ENCODE measurements around the gene MYH11. TPM values are rescaled to one million over a fixed set of nuclear protein-coding genes. Genes with fewer than 3 reads are reported as not detected.

MYH11 gene
- total RNA-seq, 4 donors from 2014 or later = 22.4 to 206 (median 26.8) TPM

DNA sequence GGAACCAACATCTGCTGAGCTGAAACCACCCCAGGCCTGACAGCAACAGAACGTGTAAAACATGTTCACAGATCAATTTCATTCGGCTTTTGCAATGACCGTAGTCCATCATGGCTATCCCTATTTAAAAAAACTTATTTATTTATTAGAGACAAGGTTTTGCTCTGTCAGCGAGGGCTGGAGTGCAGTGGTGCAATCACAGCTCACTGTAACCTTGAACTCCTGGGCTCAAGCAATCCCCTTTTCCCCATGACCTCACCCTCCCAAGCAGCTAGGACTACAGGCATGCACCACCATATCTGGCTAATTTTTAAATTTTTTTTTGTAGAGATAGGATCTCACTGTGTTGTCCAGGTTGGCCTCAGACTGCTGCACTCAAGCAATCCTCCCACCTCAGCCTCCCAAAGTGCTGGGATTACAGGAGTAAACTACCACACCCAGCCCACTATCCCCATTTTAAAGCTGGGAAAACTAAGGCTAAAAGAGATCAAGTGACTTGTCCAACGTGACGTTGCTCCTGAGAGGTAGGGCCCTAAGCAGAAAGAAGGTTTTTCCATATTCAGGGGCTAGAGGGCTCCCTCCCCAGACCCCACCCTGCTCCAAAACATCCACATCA is 77.7 kb downstream of the MYH11 start:
- ATAC-seq (ENCODE audit: low FRiP score) (no peak), DNase-seq (ENCODE audit: low spot score) (no peak)
- TF ChIP-seq, protein P1, sequence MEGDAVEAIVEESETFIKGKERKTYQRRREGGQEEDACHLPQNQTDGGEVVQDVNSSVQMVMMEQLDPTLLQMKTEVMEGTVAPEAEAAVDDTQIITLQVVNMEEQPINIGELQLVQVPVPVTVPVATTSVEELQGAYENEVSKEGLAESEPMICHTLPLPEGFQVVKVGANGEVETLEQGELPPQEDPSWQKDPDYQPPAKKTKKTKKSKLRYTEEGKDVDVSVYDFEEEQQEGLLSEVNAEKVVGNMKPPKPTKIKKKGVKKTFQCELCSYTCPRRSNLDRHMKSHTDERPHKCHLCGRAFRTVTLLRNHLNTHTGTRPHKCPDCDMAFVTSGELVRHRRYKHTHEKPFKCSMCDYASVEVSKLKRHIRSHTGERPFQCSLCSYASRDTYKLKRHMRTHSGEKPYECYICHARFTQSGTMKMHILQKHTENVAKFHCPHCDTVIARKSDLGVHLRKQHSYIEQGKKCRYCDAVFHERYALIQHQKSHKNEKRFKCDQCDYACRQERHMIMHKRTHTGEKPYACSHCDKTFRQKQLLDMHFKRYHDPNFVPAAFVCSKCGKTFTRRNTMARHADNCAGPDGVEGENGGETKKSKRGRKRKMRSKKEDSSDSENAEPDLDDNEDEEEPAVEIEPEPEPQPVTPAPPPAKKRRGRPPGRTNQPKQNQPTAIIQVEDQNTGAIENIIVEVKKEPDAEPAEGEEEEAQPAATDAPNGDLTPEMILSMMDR (IDR thresholded peaks at IDR 0.05) = no peak

DNA sequence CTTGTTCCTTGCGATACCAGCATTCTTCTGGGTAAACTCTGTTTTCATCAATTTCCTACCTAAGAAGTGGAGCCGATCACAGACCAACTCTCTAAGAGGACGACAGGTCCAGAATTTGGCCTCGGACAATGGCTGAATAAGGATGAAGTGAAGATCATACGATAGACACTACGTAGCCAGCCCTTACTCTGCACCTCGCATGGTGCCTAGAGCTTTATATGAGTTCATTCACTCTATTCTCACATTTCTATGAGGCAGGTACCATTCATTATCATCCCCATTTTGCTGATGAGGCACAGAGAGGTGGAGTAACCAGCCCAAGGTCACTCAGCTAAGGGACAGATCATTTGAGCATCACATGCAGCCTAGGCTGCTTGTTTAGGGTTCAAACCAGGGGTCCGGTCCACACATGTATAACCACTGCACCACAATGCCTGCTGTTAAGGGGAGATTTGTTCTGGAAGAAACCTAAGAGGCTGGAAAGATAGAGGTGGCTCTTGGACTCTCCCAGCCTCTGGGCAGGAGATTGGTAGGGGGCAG is 78.6 kb downstream of the MYH11 start:
- ATAC-seq (ENCODE audit: low FRiP score) (no peak), DNase-seq (ENCODE audit: low spot score) (no peak)
- TF ChIP-seq, protein P1 (IDR thresholded peaks at IDR 0.05) = no peak

DNA sequence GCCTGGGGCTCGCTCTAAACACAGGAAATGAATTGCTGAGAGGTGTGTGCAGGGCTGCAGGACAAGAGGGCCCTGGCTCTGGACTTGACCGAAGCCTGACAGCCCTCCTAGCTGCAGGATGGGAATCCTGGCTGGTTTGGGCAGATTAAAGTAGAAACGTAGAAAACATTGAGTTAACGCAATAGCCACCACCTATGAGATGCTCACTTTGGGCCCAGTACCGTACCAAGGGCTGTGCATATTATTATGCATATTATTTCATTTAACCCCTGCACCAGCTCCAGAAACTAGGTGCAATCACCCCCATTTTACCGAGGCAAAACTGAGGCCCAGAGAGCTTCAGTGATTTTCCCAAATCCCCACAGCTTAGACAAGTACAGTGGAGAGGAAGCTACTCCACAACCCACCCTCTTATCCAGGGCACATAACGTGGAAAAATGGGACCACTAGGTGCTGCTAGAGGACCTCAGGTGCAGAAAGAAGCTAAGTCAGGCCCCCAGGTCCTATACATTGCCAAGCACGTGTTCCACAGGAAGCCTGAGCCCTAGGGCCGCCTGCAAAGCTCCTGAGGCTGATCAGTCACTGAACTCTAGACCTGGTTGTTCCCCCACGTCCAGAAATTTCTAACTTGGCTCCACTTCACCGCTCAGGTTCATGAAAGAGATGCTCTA is 79.2 kb downstream of the MYH11 start:
- DNase-seq (ENCODE audit: low spot score) (no peak), ATAC-seq (ENCODE audit: low FRiP score) (no peak)
- TF ChIP-seq, protein P1 (IDR thresholded peaks at IDR 0.05) = no peak

DNA sequence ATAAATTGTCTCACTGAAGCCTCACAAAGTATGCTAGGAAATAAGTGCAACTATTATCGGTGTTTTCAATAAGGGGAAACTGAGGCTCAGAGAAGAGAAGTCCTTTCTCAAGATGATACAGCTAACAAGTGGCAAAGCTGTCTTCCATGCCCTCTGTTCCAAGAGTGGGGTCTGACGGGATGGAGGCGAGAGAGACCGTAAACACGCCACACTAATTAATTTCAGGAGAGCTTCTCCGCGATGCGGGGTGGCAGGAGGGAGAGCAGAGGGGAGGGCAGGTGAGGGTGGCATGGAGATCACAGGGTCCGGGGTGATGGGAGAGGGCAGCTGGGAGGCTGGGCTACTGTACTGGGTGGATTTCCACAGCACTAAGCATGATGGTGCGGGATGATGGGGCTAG is 80.3 kb downstream of the MYH11 start:
- DNase-seq (ENCODE audit: low spot score) (no peak), ATAC-seq (ENCODE audit: low FRiP score) (no peak)
- TF ChIP-seq, protein P1 (IDR thresholded peaks at IDR 0.05) = no peak

DNA sequence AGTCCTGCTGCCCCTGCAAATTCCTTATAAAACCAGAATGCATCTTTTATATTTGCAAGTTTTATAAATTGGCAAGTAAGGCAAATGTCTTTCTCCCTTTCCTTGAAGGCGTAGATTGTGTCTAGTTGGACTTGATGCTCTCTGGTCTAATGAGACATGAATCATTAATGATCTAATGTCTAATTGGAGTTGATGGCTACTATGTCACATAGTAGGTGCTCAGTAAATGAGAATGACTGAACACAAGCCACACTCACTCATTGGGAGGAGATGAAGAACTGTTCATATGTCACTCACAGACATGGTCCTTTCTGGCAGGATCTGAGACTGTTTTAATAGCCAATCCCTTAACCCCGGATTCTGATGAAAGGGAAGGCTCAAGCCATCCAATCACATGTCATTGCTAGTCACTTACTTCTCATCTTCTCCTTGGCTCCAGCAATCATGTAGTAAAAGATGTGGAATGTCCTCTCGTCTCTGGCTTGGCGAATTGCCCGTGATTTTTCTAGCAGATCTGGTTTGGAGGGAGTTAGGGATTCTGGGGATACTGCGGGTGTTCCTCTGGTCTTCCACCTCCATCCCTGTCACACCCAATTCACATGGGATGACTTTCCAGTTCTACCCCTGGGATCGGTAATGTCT is 81.0 kb downstream of the MYH11 start:
- ATAC-seq (ENCODE audit: low FRiP score) (no peak), DNase-seq (ENCODE audit: low spot score) (no peak)
- TF ChIP-seq, protein P1 (IDR thresholded peaks at IDR 0.05) = no peak

DNA sequence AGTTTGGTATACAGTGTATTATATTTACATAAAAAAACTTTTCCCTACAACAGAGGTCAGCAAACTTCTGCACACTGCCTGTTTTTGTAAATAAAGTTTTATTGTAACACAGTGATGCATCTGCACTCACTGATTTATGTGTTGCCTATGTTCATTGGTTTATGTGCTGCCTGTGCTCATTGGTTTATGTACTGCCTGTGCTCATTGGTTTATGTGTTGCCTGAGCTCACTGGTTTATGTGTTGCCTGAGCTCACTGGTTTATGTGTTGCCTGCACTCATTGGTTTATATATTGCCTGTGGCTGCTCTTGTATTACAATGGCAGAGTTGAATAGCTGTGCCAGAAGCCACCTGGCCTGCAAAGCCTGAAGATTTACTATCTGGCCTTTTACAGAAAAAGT is 81.6 kb downstream of the MYH11 start:
- ATAC-seq (ENCODE audit: low FRiP score) (no peak), DNase-seq (ENCODE audit: low spot score) (no peak)
- TF ChIP-seq, protein P1 (IDR thresholded peaks at IDR 0.05) = no peak

Data from omental fat pad (tissue), 4 donors.